Aorta (tissue), 5 donors: ENCODE results near the gene PRKAG2. TPM values are rescaled to one million over a fixed set of nuclear protein-coding genes. Genes with fewer than 3 reads are reported as not detected.
A peak's percentile ranks its signal among the peaks of the same experiment; 100 is the strongest.

ENCODE experiments used
- ATAC-seq: fragments of 200-7000 bp; cut with Tn5 transposase; one replicate; pipeline ENCODE4 v1.9.1; 2022; ENCODE audit warnings: moderate library complexity; ENCODE audit not compliant: low FRiP score
- DNase-seq, 2 donors: peaks; one replicate each; pipeline ENCODE4 v3.0.0-alpha.2; 2020
- H3K27ac ChIP-seq, 2 donors: one replicate each; pipeline ENCODE4 v1.5.1; 2013; ENCODE audit warnings: low read length in 2 of 2, mild to moderate bottlenecking in 2 of 2, moderate library complexity in 2 of 2, control low read depth in 1 of 2, inconsistent platforms in 1 of 2, low read depth in 1 of 2
- H3K27me3 ChIP-seq, 2 donors: one replicate each; pipeline ENCODE4 v1.6.1; 2013; ENCODE audit warnings: control low read depth in 1 of 2, low read length in 1 of 2, mild to moderate bottlenecking in 1 of 2, moderate library complexity in 1 of 2; ENCODE audit not compliant: insufficient read depth in 2 of 2, control insufficient read depth in 1 of 2
- H3K36me3 ChIP-seq, 2 donors: one replicate each; pipeline ENCODE4 v1.6.1; 2013; ENCODE audit warnings: control low read depth in 1 of 2, low read length in 1 of 2, mild to moderate bottlenecking in 1 of 2; ENCODE audit not compliant: insufficient read depth in 2 of 2, control insufficient read depth in 1 of 2
- H3K4me1 ChIP-seq, 2 donors: one replicate each; pipeline ENCODE4 v1.6.1; 2013; ENCODE audit warnings: low read length in 2 of 2, control low read depth in 1 of 2, mild to moderate bottlenecking in 1 of 2, moderate library complexity in 1 of 2; ENCODE audit not compliant: insufficient read depth in 2 of 2, control insufficient read depth in 1 of 2
- H3K4me3 ChIP-seq, 2 donors: one replicate each; pipeline ENCODE4 v1.5.1; 2013; ENCODE audit warnings: low read length in 2 of 2, control low read depth in 1 of 2, mild to moderate bottlenecking in 1 of 2
- H3K9me3 ChIP-seq: one replicate; pipeline ENCODE4 v1.6.1; 2013; ENCODE audit warnings: mild to moderate bottlenecking, low read length; ENCODE audit not compliant: control insufficient read depth
- WGBS, 2 donors: extraction: QIAGEN DNeasy Blood & Tissue Kit; methylation state at CpG; one replicate each; pipeline ENCODE4 v1.1.7; 2013; 5-methylcytosine and 5-hydroxymethylcytosine counted together
- intact Hi-C, 2 donors: fragments of 100-400 bp; cut with DNase I; formaldehyde crosslinking; loops; one replicate each; pipeline versions ENCODE4 v1.14.2 to v1.15.0; 2022
- polyA plus RNA-seq, 2 donors: library from polyadenylated mRNA; stranded (reverse); fragments of 200-250 nt; gene quantifications; one replicate each; pipeline ENCODE4 v1.2.3, GENCODE V29; 2013
- total RNA-seq, 2 donors: library from RNA; stranded (reverse); fragmentation: NEBNext Ultra II Directional; extraction: Animal tissue kit (Norgen Biotek cat#: 25700); gene quantifications; one replicate each; pipeline ENCODE4 v1.2.1, GENCODE V29; 2021
- donor health status: healthy with polysubstance abuse.
- donor health status: Bipolar disorder and iron deficiency.
- donor health status: DM: no; HTN: no; CAD: no.
- donor health status: DM: no; HTN: no; CAD: no.
- donor health status: DM: yes; HTN: yes; CAD: no.

The PRKAG2 gene
- total and polyA plus RNA-seq, 4 donors = 34.0 to 69.9 (median 52.6) TPM

GRCh38 chr7:151810441-151811232 is 66.3 kb downstream of the PRKAG2 start:
- Histone ChIP-seq H3K9me3 (no peaks in the 10 kb centered on the region), H3K4me3 (no peak overlapping the region), H3K36me3 (no peaks in the 10 kb centered on the region), H3K27me3 (no peaks in the 10 kb centered on the region), H3K4me1 (no peaks in the 10 kb centered on the region), H3K27ac (no peak overlapping the region)
- ATAC-seq (no peak), DNase-seq (peak in 1 of 2 donors; percentile 44)
- WGBS, 2 donors = 69 to 72% methylated on average over 17 of the region's 17 CpGs
- intact Hi-C loops = no loop called here

- DNase-seq (peak in 1 of 2 donors; percentile 14), ATAC-seq (no peak)
- Histone ChIP-seq H3K4me1 (no peaks in the 10 kb centered on the region), H3K9me3 (no peaks in the 10 kb centered on the region), H3K4me3 (no peak overlapping the region), H3K36me3 (no peaks in the 10 kb centered on the region), H3K27me3 (no peaks in the 10 kb centered on the region), H3K27ac (no peak overlapping the region)
- 83 to 86% methylated on average over 5 of the region's 5 CpGs for WGBS, 2 donors
- intact Hi-C loops = no loop called here
Observed at GRCh38 chr7:151809864-151810170, 67.1 kb downstream of the PRKAG2 start.

- 93% methylated on average over 22 of the region's 22 CpGs for WGBS, 2 donors
- intact Hi-C loops = no loop called here
Observed at GRCh38 chr7:151809146-151809863, 67.6 kb downstream of the PRKAG2 start.

GRCh38 chr7:151808400-151809145 is 68.3 kb downstream of the PRKAG2 start:
- peak; percentile 54 to 57 for DNase-seq
- intact Hi-C loops = no loop called here

More at GRCh38 chr7:151809146-151809863, 67.6 kb downstream of the PRKAG2 start:
- Histone ChIP-seq H3K27ac (no peak overlapping the region), H3K4me3 (no peak overlapping the region), H3K4me1 (no peaks in the 10 kb centered on the region), H3K36me3 (no peaks in the 10 kb centered on the region), H3K9me3 (no peaks in the 10 kb centered on the region), H3K27me3 (no peaks in the 10 kb centered on the region)
- DNase-seq (peak in 1 of 2 donors; percentile 70), ATAC-seq (no peak)

GRCh38 chr7:151807846-151808245 is 69.1 kb downstream of the PRKAG2 start:
- H3K4me1 ChIP-seq = no peaks in the 10 kb centered on the region
- no peaks in the 10 kb centered on the region for H3K27me3 ChIP-seq
- no peak overlapping the region for H3K27ac ChIP-seq
- DNase-seq (peak; percentile 49 to 55), ATAC-seq (no peak)
- WGBS, 2 donors = 90 to 94% methylated on average over 15 of the region's 15 CpGs
- intact Hi-C loops = no loop called here
- H3K4me3 ChIP-seq = no peak overlapping the region
- H3K9me3 ChIP-seq = no peaks in the 10 kb centered on the region
- no peaks in the 10 kb centered on the region for H3K36me3 ChIP-seq

More at GRCh38 chr7:151808400-151809145, 68.3 kb downstream of the PRKAG2 start:
- Histone ChIP-seq H3K9me3 (no peaks in the 10 kb centered on the region), H3K4me1 (no peaks in the 10 kb centered on the region), H3K4me3 (no peak overlapping the region), H3K36me3 (no peaks in the 10 kb centered on the region), H3K27ac (no peak overlapping the region), H3K27me3 (no peaks in the 10 kb centered on the region)
- ATAC-seq = no peak
- WGBS, 2 donors = 92% methylated on average over 24 of the region's 24 CpGs

- H3K9me3 ChIP-seq = no peaks in the 10 kb centered on the region
- intact Hi-C loops = no loop called here
- H3K4me3 ChIP-seq = no peak overlapping the region
- WGBS, 2 donors = 68% methylated on average over 19 of the region's 19 CpGs
- H3K4me1 ChIP-seq = no peaks in the 10 kb centered on the region
- H3K27ac ChIP-seq = no peak overlapping the region
- ATAC-seq = no peak
- DNase-seq = peak in 1 of 2 donors; percentile 51
- H3K36me3 ChIP-seq = no peaks in the 10 kb centered on the region
- H3K27me3 ChIP-seq = no peaks in the 10 kb centered on the region
Observed at GRCh38 chr7:151806952-151807775, 69.8 kb downstream of the PRKAG2 start.

- no peak overlapping the region for H3K27ac ChIP-seq
- ATAC-seq (no peak), DNase-seq (peak; percentile 26 to 37)
- no peaks in the 10 kb centered on the region for H3K36me3 ChIP-seq
- WGBS, 2 donors = 82 to 88% methylated on average over 8 of the region's 8 CpGs
- H3K27me3 ChIP-seq = no peaks in the 10 kb centered on the region
- intact Hi-C loops = no loop called here
- no peak overlapping the region for H3K4me3 ChIP-seq
- no peaks in the 10 kb centered on the region for H3K9me3 ChIP-seq
- no peaks in the 10 kb centered on the region for H3K4me1 ChIP-seq
Observed at GRCh38 chr7:151806204-151806603, 70.7 kb downstream of the PRKAG2 start.

- no peaks in the 10 kb centered on the region for H3K4me1 ChIP-seq
- DNase-seq = peak; percentile 36 to 52
- WGBS, 2 donors = 85 to 93% methylated on average over 6 of the region's 6 CpGs
- H3K4me3 ChIP-seq = no peak overlapping the region
- no peak for ATAC-seq
- H3K27me3 ChIP-seq = no peaks in the 10 kb centered on the region
- H3K9me3 ChIP-seq = no peaks in the 10 kb centered on the region
- no peak overlapping the region for H3K27ac ChIP-seq
- H3K36me3 ChIP-seq = no peaks in the 10 kb centered on the region
- intact Hi-C loops = no loop called here
Observed at GRCh38 chr7:151805191-151805590, 71.7 kb downstream of the PRKAG2 start.
